Measurements from ENCODE around the gene MYCN.

DNA sequence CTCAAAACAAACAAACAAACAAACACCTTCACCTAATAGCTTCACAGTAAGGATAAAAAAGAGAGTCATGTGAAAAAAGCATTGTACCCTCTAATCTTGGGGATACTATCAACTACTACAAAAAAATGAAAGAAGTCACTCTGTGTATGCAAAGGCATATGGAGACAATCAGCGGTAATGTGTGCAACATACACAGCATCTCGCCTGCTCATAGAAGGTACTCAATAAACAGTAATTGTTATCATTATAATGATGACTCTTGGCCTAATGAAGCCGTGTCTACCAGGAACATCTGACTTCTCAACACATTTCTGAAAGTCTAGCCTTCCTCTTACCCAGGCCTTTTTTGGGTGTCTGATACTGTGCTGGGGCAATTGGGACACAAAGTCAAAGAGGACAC lies 55.3 kb downstream of the MYCN start:
- TF ChIP-seq ZNF423 (CRISPR knock-in tag; IDR thresholded peaks at IDR 0.05) (no peak), ZNF138 (CRISPR knock-in tag; conservative IDR thresholded peaks at IDR 0.05) (no peak), FOXK1 (CRISPR knock-in tag; IDR thresholded peaks at IDR 0.05) (no peak)
- TF ChIP-seq, protein P1, sequence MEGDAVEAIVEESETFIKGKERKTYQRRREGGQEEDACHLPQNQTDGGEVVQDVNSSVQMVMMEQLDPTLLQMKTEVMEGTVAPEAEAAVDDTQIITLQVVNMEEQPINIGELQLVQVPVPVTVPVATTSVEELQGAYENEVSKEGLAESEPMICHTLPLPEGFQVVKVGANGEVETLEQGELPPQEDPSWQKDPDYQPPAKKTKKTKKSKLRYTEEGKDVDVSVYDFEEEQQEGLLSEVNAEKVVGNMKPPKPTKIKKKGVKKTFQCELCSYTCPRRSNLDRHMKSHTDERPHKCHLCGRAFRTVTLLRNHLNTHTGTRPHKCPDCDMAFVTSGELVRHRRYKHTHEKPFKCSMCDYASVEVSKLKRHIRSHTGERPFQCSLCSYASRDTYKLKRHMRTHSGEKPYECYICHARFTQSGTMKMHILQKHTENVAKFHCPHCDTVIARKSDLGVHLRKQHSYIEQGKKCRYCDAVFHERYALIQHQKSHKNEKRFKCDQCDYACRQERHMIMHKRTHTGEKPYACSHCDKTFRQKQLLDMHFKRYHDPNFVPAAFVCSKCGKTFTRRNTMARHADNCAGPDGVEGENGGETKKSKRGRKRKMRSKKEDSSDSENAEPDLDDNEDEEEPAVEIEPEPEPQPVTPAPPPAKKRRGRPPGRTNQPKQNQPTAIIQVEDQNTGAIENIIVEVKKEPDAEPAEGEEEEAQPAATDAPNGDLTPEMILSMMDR (IDR thresholded peaks at IDR 0.05), result no peak
- TF ChIP-seq, protein P2, sequence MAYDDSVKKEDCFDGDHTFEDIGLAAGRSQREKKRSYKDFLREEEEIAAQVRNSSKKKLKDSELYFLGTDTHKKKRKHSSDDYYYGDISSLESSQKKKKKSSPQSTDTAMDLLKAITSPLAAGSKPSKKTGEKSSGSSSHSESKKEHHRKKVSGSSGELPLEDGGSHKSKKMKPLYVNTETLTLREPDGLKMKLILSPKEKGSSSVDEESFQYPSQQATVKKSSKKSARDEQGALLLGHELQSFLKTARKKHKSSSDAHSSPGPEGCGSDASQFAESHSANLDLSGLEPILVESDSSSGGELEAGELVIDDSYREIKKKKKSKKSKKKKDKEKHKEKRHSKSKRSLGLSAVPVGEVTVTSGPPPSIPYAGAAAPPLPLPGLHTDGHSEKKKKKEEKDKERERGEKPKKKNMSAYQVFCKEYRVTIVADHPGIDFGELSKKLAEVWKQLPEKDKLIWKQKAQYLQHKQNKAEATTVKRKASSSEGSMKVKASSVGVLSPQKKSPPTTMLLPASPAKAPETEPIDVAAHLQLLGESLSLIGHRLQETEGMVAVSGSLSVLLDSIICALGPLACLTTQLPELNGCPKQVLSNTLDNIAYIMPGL (CRISPR knock-in tag; IDR thresholded peaks at IDR 0.05), result no peak
- TF ChIP-seq, protein P3, sequence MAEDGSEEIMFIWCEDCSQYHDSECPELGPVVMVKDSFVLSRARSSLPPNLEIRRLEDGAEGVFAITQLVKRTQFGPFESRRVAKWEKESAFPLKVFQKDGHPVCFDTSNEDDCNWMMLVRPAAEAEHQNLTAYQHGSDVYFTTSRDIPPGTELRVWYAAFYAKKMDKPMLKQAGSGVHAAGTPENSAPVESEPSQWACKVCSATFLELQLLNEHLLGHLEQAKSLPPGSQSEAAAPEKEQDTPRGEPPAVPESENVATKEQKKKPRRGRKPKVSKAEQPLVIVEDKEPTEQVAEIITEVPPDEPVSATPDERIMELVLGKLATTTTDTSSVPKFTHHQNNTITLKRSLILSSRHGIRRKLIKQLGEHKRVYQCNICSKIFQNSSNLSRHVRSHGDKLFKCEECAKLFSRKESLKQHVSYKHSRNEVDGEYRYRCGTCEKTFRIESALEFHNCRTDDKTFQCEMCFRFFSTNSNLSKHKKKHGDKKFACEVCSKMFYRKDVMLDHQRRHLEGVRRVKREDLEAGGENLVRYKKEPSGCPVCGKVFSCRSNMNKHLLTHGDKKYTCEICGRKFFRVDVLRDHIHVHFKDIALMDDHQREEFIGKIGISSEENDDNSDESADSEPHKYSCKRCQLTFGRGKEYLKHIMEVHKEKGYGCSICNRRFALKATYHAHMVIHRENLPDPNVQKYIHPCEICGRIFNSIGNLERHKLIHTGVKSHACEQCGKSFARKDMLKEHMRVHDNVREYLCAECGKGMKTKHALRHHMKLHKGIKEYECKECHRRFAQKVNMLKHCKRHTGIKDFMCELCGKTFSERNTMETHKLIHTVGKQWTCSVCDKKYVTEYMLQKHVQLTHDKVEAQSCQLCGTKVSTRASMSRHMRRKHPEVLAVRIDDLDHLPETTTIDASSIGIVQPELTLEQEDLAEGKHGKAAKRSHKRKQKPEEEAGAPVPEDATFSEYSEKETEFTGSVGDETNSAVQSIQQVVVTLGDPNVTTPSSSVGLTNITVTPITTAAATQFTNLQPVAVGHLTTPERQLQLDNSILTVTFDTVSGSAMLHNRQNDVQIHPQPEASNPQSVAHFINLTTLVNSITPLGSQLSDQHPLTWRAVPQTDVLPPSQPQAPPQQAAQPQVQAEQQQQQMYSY (CRISPR knock-in tag; IDR thresholded peaks at IDR 0.05), result no peak

All from WTC11 (cell line).